SK-N-SH (cell line): Measurements from ENCODE around the gene OR4D1. TPM values are rescaled to one million over a fixed set of nuclear protein-coding genes. Genes with fewer than 3 reads are reported as not detected.

Experiments
- CTCF ChIA-PET: fragments of 300-600, 350-600 bp; formaldehyde crosslinking; extraction: SDS; loops from one replicate; lab custom pipeline; 2021; lab: Yijun Ruan, JAX
- POLR2A ChIA-PET: fragments of 350-600 bp; sonication (Branson Sonifier 250); formaldehyde crosslinking; extraction: SDS; loops from one replicate; lab custom pipeline; 2020; ENCODE audit warnings: antibody characterized with exemption, inconsistent platforms; lab: Yijun Ruan, JAX
- DNase-seq: peaks from one replicate; pipeline ENCODE4 v3.0.0; 2012
- H2AFZ ChIP-seq: fragments of 200-600 bp; sonication (generic); 2 replicates; pipeline ENCODE4 v1.8.1; 2016; ENCODE audit warnings: antibody characterized with exemption, mild to moderate bottlenecking, low read depth
- H3F3A ChIP-seq: fragments of 200-600 bp; sonication (generic); replicated peaks from 2 replicates; pipeline ENCODE3; 2016; ENCODE audit warnings: antibody characterized with exemption, mild to moderate bottlenecking; ENCODE audit not compliant: insufficient read depth
- H3K27ac ChIP-seq, 2 experiments: fragments of 200-500 bp in 1 of 2; fragments of 200-600 bp in 1 of 2; sonication (Bioruptor generic) in 1 of 2; sonication (generic), shearing (Covaris generic) in 1 of 2; 2 replicates each; pipeline versions ENCODE4 v1.5.1 to v1.6.1; 2014 to 2016; ENCODE audit warnings: low read depth in 2 of 2, inconsistent platforms in 1 of 2, low read length in 1 of 2, mild to moderate bottlenecking in 1 of 2, mixed read lengths in 1 of 2
- H3K27me3 ChIP-seq: fragments of 200-600 bp; sonication (generic), shearing (Covaris generic); 2 replicates; pipeline ENCODE4 v1.6.1; 2016; ENCODE audit warnings: mixed run types; ENCODE audit not compliant: insufficient read depth
- H3K36me3 ChIP-seq, 2 experiments: fragments of 200-500 bp in 1 of 2; fragments of 200-600 bp in 1 of 2; sonication (Bioruptor generic) in 1 of 2; sonication (generic) in 1 of 2; replicated peaks in 1 of 2; 2 replicates each; pipeline versions ENCODE3 to v1.5.1; 2014 to 2016; ENCODE audit warnings: low read length in 1 of 2, mild to moderate bottlenecking in 1 of 2; ENCODE audit not compliant: insufficient read depth in 2 of 2, control insufficient read depth in 1 of 2
- H3K4me1 ChIP-seq, 2 experiments: fragments of 200-500 bp in 1 of 2; fragments of 200-600 bp in 1 of 2; sonication (Bioruptor generic) in 1 of 2; sonication (generic), shearing (Covaris generic) in 1 of 2; 2 replicates each; pipeline versions ENCODE4 v1.5.1 to v1.6.1; 2014 to 2016; ENCODE audit warnings: low read depth in 1 of 2, low read length in 1 of 2, mixed run types in 1 of 2; ENCODE audit not compliant: insufficient read depth in 2 of 2, control insufficient read depth in 1 of 2
- H3K4me2 ChIP-seq: fragments of 200-600 bp; sonication (generic), shearing (Covaris generic); 2 replicates; pipeline ENCODE4 v1.6.1; 2017; ENCODE audit warnings: mixed run types
- H3K4me3 ChIP-seq, 2 experiments: fragments of 200-500 bp in 1 of 2; fragments of 200-600 bp in 1 of 2; sonication (Bioruptor generic) in 1 of 2; sonication (generic), shearing (Covaris generic) in 1 of 2; 2 replicates each; pipeline versions ENCODE4 v1.5.1 to v1.8.1; 2014 to 2016; ENCODE audit warnings: low read depth in 2 of 2, inconsistent platforms in 1 of 2, low read length in 1 of 2, mild to moderate bottlenecking in 1 of 2, mixed read lengths in 1 of 2, moderate library complexity in 1 of 2
- H3K79me2 ChIP-seq: fragments of 200-600 bp; sonication (generic); 2 replicates; pipeline ENCODE4 v1.8.1; 2017; ENCODE audit warnings: mild to moderate bottlenecking; ENCODE audit not compliant: insufficient read depth
- H3K9ac ChIP-seq: fragments of 200-600 bp; sonication (generic); 2 replicates; pipeline ENCODE4 v1.6.1; 2017; ENCODE audit warnings: mixed run types
- H3K9me2 ChIP-seq: fragments of 200-600 bp; sonication (generic); 2 replicates; pipeline ENCODE4 v1.6.1; 2017; ENCODE audit warnings: mixed run types
- H3K9me3 ChIP-seq: fragments of 200-600 bp; sonication (generic); 2 replicates; pipeline ENCODE4 v1.6.1; 2017; ENCODE audit warnings: mixed run types, mild to moderate bottlenecking, moderate library complexity
- H4K20me1 ChIP-seq: fragments of 200-600 bp; sonication (generic); 2 replicates; pipeline ENCODE4 v1.6.1; 2017; ENCODE audit warnings: mild to moderate bottlenecking, mixed run types; ENCODE audit not compliant: insufficient read depth
- CTCF ChIP-seq: fragments of 200-600 bp; sonication (generic); IDR thresholded peaks from 2 replicates; pipeline ENCODE4 v1.6.1; 2017; ENCODE audit warnings: antibody characterized with exemption, mild to moderate bottlenecking, moderate library complexity
- EP300 ChIP-seq, 2 experiments: IDR thresholded peaks; 2 replicates each; pipeline versions ENCODE4 v1.4.0 to v1.6.1; 2012; ENCODE audit warnings: borderline replicate concordance in 1 of 2, low read depth in 1 of 2, low read length in 1 of 2
- FOSL2 ChIP-seq: IDR thresholded peaks from 2 replicates; pipeline ENCODE4 v1.4.0; 2012; ENCODE audit warnings: low read depth, mild to moderate bottlenecking, moderate library complexity, borderline replicate concordance
- GABPA ChIP-seq: IDR thresholded peaks from 2 replicates; pipeline ENCODE4 v1.4.0; 2012; ENCODE audit warnings: low read depth, mild to moderate bottlenecking
- MEF2A ChIP-seq: IDR thresholded peaks from 2 replicates; pipeline ENCODE4 v1.4.0; 2012; ENCODE audit warnings: low read depth, borderline replicate concordance
- MXI1 ChIP-seq: IDR thresholded peaks from 2 replicates; pipeline ENCODE4 v1.6.1; 2012; ENCODE audit warnings: mild to moderate bottlenecking, low read depth, low read length, improper control_type of control experiment
- POLR2AphosphoS5 ChIP-seq: IDR thresholded peaks from 2 replicates; pipeline ENCODE4 v1.6.1; 2012; ENCODE audit warnings: low read depth, low read length
- RAD21 ChIP-seq: IDR thresholded peaks from 2 replicates; pipeline ENCODE4 v1.6.1; 2012; ENCODE audit warnings: mild to moderate bottlenecking, low read length
- RCOR1 ChIP-seq: fragments of 150-350 bp; IDR thresholded peaks from 2 replicates; pipeline ENCODE4 v1.6.1; 2017; ENCODE audit warnings: antibody characterized with exemption, low read length
- REST ChIP-seq: IDR thresholded peaks from 2 replicates; pipeline ENCODE4 v1.6.1; 2012; ENCODE audit warnings: mild to moderate bottlenecking, low read depth, low read length, moderate library complexity
- RFX5 ChIP-seq: IDR thresholded peaks from 2 replicates; pipeline ENCODE4 v1.6.1; 2012; ENCODE audit warnings: mild to moderate bottlenecking, improper control_type of control experiment, low read length
- SMC3 ChIP-seq: IDR thresholded peaks from 2 replicates; pipeline ENCODE4 v1.6.1; 2012; ENCODE audit warnings: low read depth, low read length, improper control_type of control experiment
- TAF1 ChIP-seq: IDR thresholded peaks from 2 replicates; pipeline ENCODE4 v1.6.1; 2012; ENCODE audit warnings: low read depth, mild to moderate bottlenecking, low read length, moderate library complexity, borderline replicate concordance
- TCF12 ChIP-seq: IDR thresholded peaks from 2 replicates; pipeline ENCODE4 v1.4.0; 2012
- WGBS: methylation state at CpG from one replicate; pipeline ENCODE4 v1.1.6; 2017; ENCODE audit warnings: low lambda C conversion rate; 5-methylcytosine and 5-hydroxymethylcytosine counted together
- polyA plus RNA-seq, 3 experiments: library from polyadenylated mRNA; depleted of rRNA; stranded (reverse); fragments of >200 nt; gene quantifications; 2 replicates each; pipeline ENCODE4 v1.2.3, GENCODE V29; 2012
- TF ChIP-seq, protein P1 (sequence below): fragments of 150-350 bp; IDR thresholded peaks from 2 replicates; pipeline ENCODE4 v1.6.1; 2017; ENCODE audit warnings: antibody characterized with exemption, low read length, low read depth, borderline replicate concordance

OR4D1 gene
- polyA plus RNA-seq, 1 of the 3 experiments (the other 2 are of a cell fraction): not detected

GRCh38 chr17:58172369-58173071 lies 24.3 kb downstream of the OR4D1 start:
- WGBS: 11% methylated on average over 2 of the region's 2 CpGs

More at GRCh38 chr17:58172369-58173071, 24.3 kb downstream of the OR4D1 start:
- Histone ChIP-seq H3K9me3 (no peaks in the 10 kb centered on the region), H3K27ac (no peak overlapping the region), H3K79me2 (no peaks in the 10 kb centered on the region), H3K9ac (no peak overlapping the region), H3K4me3 (no peak overlapping the region), H2AFZ (no peak overlapping the region), H3K4me1 (peaks cover 0 to 2% of the 10 kb centered on the region in 2 experiments; a peak in 1 of 4 replicates), H3F3A (no peaks in the 10 kb centered on the region), H3K27me3 (peaks cover 5% of the 10 kb centered on the region; the same call in 1 of the 2 replicates), H3K9me2 (no peaks in the 10 kb centered on the region), H4K20me1 (no peaks in the 10 kb centered on the region), H3K36me3 (no peaks in the 10 kb centered on the region), H3K4me2 (no peak overlapping the region)
- DNase-seq: peak; percentile 62
- TF ChIP-seq, protein P1, sequence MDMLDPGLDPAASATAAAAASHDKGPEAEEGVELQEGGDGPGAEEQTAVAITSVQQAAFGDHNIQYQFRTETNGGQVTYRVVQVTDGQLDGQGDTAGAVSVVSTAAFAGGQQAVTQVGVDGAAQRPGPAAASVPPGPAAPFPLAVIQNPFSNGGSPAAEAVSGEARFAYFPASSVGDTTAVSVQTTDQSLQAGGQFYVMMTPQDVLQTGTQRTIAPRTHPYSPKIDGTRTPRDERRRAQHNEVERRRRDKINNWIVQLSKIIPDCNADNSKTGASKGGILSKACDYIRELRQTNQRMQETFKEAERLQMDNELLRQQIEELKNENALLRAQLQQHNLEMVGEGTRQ: no peak
- no peak for TF ChIP-seq GABPA
- no peak for TF ChIP-seq RCOR1
- no peak for TF ChIP-seq FOSL2
- no peak for TF ChIP-seq MEF2A
- peak; percentile 48 for TF ChIP-seq CTCF
- peak; percentile 90 for TF ChIP-seq REST
- no peak for TF ChIP-seq TAF1
- TF ChIP-seq RFX5: no peak
- no peak for TF ChIP-seq TCF12
- TF ChIP-seq MXI1: no peak
- peak; percentile 25; the same call in 1 of the 2 replicates for TF ChIP-seq SMC3
- no peak for TF ChIP-seq POLR2AphosphoS5
- no peak for TF ChIP-seq EP300 (IDR thresholded peaks at IDR 0.05; ENCODE audit: borderline replicate concordance in 1 of 2, low read depth in 1 of 2, low read length in 1 of 2)
- peak; percentile 68 for TF ChIP-seq RAD21
- ChIA-PET POLR2A (no interaction called here), CTCF (interaction anchor here (0.6 to 3.1 kb wide), 18 partner anchors 9 to 188 kb away, joined by 3 to 16 read pairs (median 4); no protein-coding TSS in a partner anchor)
